ENCODE data around the gene SHMT2.

- no peak for TF ChIP-seq CTCF (IDR thresholded peaks at IDR 0.05)
- TF ChIP-seq EZH2 (IDR thresholded peaks at IDR 0.05): no peak
Observed at GRCh38 chr12:57236925-57237595, 7.5 kb downstream of the SHMT2 start.
